HG03097 (cell line): ENCODE data around the gene AEBP1.

Source experiments
- ATAC-seq: cut with Tn5 transposase; IDR thresholded peaks from one replicate; pipeline ENCODE4 v1.9.1; 2021; ENCODE audit not compliant: unreplicated experiment, low FRiP score

AEBP1 gene

GRCh38 chr7:44102846-44103565 lies 1.1 kb upstream of the AEBP1 start:
- ATAC-seq = no peak

- no peak for ATAC-seq
Measured at GRCh38 chr7:44103566-44103922, 601 bp upstream of the AEBP1 start.

GRCh38 chr7:44104860-44105771 lies 971 bp downstream of the AEBP1 start:
- ATAC-seq = no peak

GRCh38 chr7:44105832-44106231 lies 1.7 kb downstream of the AEBP1 start:
- no peak for ATAC-seq

GRCh38 chr7:44106311-44107065 lies 2.3 kb downstream of the AEBP1 start:
- no peak for ATAC-seq

- ATAC-seq = no peak
Measured at GRCh38 chr7:44107116-44107960, 3.2 kb downstream of the AEBP1 start.

- no peak for ATAC-seq
Measured at GRCh38 chr7:44107961-44108767, 4.0 kb downstream of the AEBP1 start.

GRCh38 chr7:44108768-44109750 lies 4.9 kb downstream of the AEBP1 start:
- ATAC-seq = no peak

GRCh38 chr7:44109991-44110390 lies 5.8 kb downstream of the AEBP1 start:
- no peak for ATAC-seq

- ATAC-seq = no peak
Measured at GRCh38 chr7:44110719-44111635, 6.8 kb downstream of the AEBP1 start.

- ATAC-seq = no peak
Measured at GRCh38 chr7:44111761-44112160, 7.6 kb downstream of the AEBP1 start.

- no peak for ATAC-seq
Measured at GRCh38 chr7:44112231-44112996, 8.3 kb downstream of the AEBP1 start.

- no peak for ATAC-seq
Measured at GRCh38 chr7:44112997-44113763, 9.0 kb downstream of the AEBP1 start.

GRCh38 chr7:44113764-44114354 lies 9.7 kb downstream of the AEBP1 start:
- ATAC-seq = no peak

- ATAC-seq = no peak
Measured at GRCh38 chr7:44114586-44115310, 10.6 kb downstream of the AEBP1 start.
